Upper lobe of left lung (tissue), 6 donors: ENCODE measurements around the gene CAMK2B. TPM values are rescaled to one million over a fixed set of nuclear protein-coding genes. Genes with fewer than 3 reads are reported as not detected.

ENCODE experiments used
- ATAC-seq, 2 donors: fragments of 200-7000 bp; cut with Tn5 transposase; one replicate each; pipeline ENCODE4 v1.9.1; 2022; ENCODE audit warnings: mild to moderate bottlenecking in 2 of 2, moderate library complexity in 2 of 2; ENCODE audit not compliant: low FRiP score in 2 of 2
- DNase-seq, 2 donors: peaks; one replicate each; pipeline ENCODE4 v3.0.0-alpha.2; 2019 to 2020
- H3K27ac ChIP-seq, 4 donors: fragments of 200-600 bp; sonication (generic); one replicate each; pipeline ENCODE4 v1.5.1; 2016 to 2019
- H3K27me3 ChIP-seq, 4 donors: fragments of 200-600 bp; sonication (generic); one replicate each; pipeline ENCODE4 v1.5.1; 2017 to 2019
- H3K36me3 ChIP-seq, 4 donors: fragments of 200-600 bp; sonication (generic); one replicate each; pipeline ENCODE4 v1.5.1; 2016 to 2019
- H3K4me1 ChIP-seq, 4 donors: fragments of 200-600 bp; sonication (generic); one replicate each; pipeline ENCODE4 v1.5.1; 2018 to 2019
- H3K4me3 ChIP-seq, 4 donors: fragments of 200-600 bp; sonication (generic); one replicate each; pipeline ENCODE4 v1.5.1; 2017 to 2019; ENCODE audit warnings: mild to moderate bottlenecking in 2 of 4, moderate library complexity in 1 of 4
- H3K9me3 ChIP-seq, 4 donors: fragments of 200-600 bp; sonication (generic); one replicate each; pipeline ENCODE4 v1.5.1; 2018 to 2019
- EP300 ChIP-seq, 4 donors: sonication (generic); formaldehyde crosslinking; IDR thresholded peaks; one replicate each; pipeline ENCODE4 v1.5.1; 2017; ENCODE audit warnings: antibody characterized with exemption in 4 of 4, control low read depth in 2 of 4
- POLR2A ChIP-seq, 4 donors: fragments of 450-650 bp; IDR thresholded peaks; one replicate each; pipeline ENCODE4 v1.5.1; 2016 to 2017; ENCODE audit warnings: antibody characterized with exemption in 4 of 4, mild to moderate bottlenecking in 2 of 4
- POLR2AphosphoS5 ChIP-seq, 2 donors: sonication (generic); formaldehyde crosslinking; IDR thresholded peaks; one replicate each; pipeline ENCODE4 v1.5.1; 2017; ENCODE audit warnings: antibody characterized with exemption in 2 of 2
- WGBS, 2 donors: methylation state at CpG; one replicate each; pipeline ENCODE4 v1.1.5; 2017 to 2018; 5-methylcytosine and 5-hydroxymethylcytosine counted together
- total RNA-seq, 6 donors: library from RNA; depleted of rRNA in 4 of 6; stranded (reverse); fragments of >200 nt in 4 of 6; gene quantifications; one replicate each; pipeline versions ENCODE4 v1.1.0 to v1.2.1, GENCODE V29; 2016 to 2021
- TF ChIP-seq, protein P1 (sequence below), 6 experiments: fragments of 450-650 bp in 4 of 6; fragments of 200-600 bp in 2 of 6; sonication (generic) in 2 of 6; IDR thresholded peaks; one replicate each; pipeline ENCODE4 v1.5.1; 2016 to 2019; ENCODE audit warnings: antibody characterized with exemption in 6 of 6
- donor health status: DM: no; HTN: no; CAD: no; lungs with moderate emphysema.
- donor health status: DM: no; HTN: yes; CAD: no; lungs with severe emphysema.

The CAMK2B gene
- total RNA-seq, 6 donors from 2014 or later: 0.09 to 1.8 (median 0.27) TPM; not detected in 3

DNA sequence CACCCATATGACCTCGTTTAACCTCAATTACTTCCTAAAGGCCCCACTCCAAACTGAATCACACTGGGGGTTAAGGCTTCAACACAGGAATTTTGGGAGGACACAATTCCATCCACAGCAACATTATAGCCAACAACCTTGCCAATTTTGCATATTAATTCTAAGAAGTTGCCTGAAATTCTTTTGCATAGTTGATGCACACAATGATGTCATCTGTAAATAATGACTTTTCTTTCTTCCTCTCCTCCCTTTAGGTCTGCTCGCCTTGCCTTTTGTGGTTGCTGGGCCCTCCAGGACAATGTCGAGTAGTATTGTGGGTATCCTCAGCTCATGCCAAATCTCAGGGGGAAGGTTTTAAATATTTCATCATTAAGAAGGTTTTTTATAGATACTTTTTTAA lies 16.0 kb upstream of the CAMK2B start:
- Histone ChIP-seq H3K4me1 (no peaks in the 10 kb centered on the region), H3K4me3 (no peak overlapping the region), H3K36me3 (no peaks in the 10 kb centered on the region), H3K9me3 (no peaks in the 10 kb centered on the region), H3K27me3 (no peaks in the 10 kb centered on the region), H3K27ac (no peak overlapping the region)
- TF ChIP-seq EP300 (IDR thresholded peaks at IDR 0.05): no peak
- TF ChIP-seq POLR2AphosphoS5 (IDR thresholded peaks at IDR 0.05): no peak
- TF ChIP-seq POLR2A (IDR thresholded peaks at IDR 0.05): no peak
- ATAC-seq (no peak), DNase-seq (no peak)
- WGBS, 2 donors: 87% methylated on average over 3 of the region's 3 CpGs

DNA sequence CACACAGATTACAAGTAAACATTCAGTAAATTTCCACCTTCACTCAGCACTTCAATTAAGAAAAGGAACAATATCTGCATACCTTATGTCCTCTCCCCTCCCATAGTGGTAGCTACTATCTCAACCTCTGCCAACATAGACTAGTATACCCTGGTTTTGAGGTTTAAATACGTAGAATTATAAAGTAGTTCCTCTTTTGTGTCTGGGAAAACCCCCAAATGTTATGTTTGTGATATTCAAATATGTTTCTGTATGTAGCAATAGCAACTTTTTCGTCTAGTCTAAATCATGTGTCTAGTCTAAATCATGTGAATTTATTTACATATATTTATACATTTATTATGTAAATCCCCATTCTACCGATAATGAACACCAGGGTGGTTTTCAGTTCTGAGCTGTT lies 13.2 kb upstream of the CAMK2B start:
- TF ChIP-seq, protein P1, sequence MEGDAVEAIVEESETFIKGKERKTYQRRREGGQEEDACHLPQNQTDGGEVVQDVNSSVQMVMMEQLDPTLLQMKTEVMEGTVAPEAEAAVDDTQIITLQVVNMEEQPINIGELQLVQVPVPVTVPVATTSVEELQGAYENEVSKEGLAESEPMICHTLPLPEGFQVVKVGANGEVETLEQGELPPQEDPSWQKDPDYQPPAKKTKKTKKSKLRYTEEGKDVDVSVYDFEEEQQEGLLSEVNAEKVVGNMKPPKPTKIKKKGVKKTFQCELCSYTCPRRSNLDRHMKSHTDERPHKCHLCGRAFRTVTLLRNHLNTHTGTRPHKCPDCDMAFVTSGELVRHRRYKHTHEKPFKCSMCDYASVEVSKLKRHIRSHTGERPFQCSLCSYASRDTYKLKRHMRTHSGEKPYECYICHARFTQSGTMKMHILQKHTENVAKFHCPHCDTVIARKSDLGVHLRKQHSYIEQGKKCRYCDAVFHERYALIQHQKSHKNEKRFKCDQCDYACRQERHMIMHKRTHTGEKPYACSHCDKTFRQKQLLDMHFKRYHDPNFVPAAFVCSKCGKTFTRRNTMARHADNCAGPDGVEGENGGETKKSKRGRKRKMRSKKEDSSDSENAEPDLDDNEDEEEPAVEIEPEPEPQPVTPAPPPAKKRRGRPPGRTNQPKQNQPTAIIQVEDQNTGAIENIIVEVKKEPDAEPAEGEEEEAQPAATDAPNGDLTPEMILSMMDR (IDR thresholded peaks at IDR 0.05): no peak
- TF ChIP-seq EP300 (IDR thresholded peaks at IDR 0.05): no peak
- no peak for TF ChIP-seq POLR2A (IDR thresholded peaks at IDR 0.05)
- no peak for TF ChIP-seq POLR2AphosphoS5 (IDR thresholded peaks at IDR 0.05)
- ATAC-seq (no peak), DNase-seq (no peak)
- Histone ChIP-seq H3K36me3 (no peaks in the 10 kb centered on the region), H3K27ac (no peak overlapping the region), H3K4me3 (no peak overlapping the region), H3K9me3 (no peaks in the 10 kb centered on the region), H3K27me3 (no peaks in the 10 kb centered on the region), H3K4me1 (no peaks in the 10 kb centered on the region)
- 73 to 80% methylated on average over 3 of the region's 3 CpGs for WGBS, 2 donors

DNA sequence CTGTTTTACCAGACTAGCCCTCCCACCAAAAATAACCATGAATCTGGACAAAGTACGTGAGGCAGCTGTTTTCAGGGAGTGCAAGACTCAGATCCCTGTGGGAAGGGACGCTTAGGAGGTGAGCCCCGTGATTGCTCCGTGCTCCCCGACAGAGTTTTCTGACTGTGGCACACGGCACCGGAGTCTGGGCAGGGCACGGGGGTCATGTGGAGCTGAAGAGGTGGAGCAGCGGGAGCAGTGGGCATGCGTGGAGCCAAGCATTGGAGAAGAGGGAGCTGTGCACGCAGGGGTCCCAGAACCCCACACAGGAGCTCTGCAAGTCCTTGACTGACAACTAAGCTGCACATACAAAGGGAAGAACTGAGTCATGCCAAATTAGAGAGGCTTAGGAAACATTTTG lies 11.1 kb upstream of the CAMK2B start:
- no peak for DNase-seq
- Histone ChIP-seq H3K9me3 (no peaks in the 10 kb centered on the region), H3K4me3 (no peak overlapping the region), H3K27ac (no peak overlapping the region), H3K4me1 (no peaks in the 10 kb centered on the region), H3K27me3 (no peaks in the 10 kb centered on the region), H3K36me3 (no peaks in the 10 kb centered on the region)
- WGBS, 2 donors: 86 to 92% methylated on average over 11 of the region's 11 CpGs
- no peak for TF ChIP-seq POLR2AphosphoS5 (IDR thresholded peaks at IDR 0.05)
- no peak for TF ChIP-seq EP300 (IDR thresholded peaks at IDR 0.05)
- no peak for TF ChIP-seq POLR2A (IDR thresholded peaks at IDR 0.05)
- TF ChIP-seq, protein P1 (IDR thresholded peaks at IDR 0.05): no peak
- no peak for ATAC-seq

DNA sequence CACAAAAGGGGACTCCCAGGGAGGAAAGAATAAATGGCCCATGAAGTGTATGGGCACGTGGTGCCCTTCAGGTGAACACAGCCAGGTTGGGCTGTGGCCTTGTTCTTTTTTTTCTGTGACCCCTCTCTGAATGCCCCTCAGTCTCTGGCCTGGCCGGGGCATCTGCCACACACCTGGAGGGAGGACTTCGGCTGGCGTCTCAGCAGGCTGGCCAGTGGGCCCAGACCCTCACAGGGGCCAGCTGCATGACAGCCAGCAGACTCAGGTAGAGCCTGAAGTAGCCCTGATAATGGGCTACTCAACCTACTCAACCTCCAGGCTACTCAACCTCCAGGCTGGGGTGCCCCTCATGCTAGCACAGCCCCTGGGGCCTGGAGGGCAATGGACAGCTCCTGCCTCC lies 9.8 kb upstream of the CAMK2B start:
- peak in 1 of 2 donors; percentile 59 for DNase-seq
- WGBS, 2 donors: 78 to 92% methylated on average over 1 to 4 of the region's 4 CpGs

DNA sequence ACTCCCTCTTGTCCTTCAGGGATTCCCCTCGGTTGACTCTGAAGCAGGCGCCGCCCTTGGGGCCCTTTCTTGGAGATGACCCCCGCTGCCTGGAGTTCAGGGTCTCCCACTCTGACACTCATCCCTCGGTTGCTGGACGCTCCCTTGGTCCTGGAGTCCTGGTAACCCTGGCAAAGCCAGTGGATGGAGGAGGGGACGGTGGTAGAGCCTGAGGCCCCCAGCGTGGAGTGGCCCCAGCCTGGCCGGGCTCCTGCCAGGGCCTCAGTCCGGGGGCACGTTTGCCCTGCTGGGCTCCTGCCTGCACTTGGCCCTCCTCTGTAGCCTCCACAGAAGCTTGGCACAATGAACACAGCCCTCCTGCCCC lies 9.3 kb upstream of the CAMK2B start:
- Histone ChIP-seq H3K27ac (no peak overlapping the region), H3K4me1 (no peaks in the 10 kb centered on the region), H3K4me3 (no peak overlapping the region), H3K27me3 (no peaks in the 10 kb centered on the region), H3K9me3 (no peaks in the 10 kb centered on the region), H3K36me3 (no peaks in the 10 kb centered on the region)
- DNase-seq (no peak), ATAC-seq (peak; percentile 15 to 52)
- WGBS, 2 donors: 91% methylated on average over 11 of the region's 11 CpGs; no CpG with 5 or more reads in 1 of the 2 donors
- no peak for TF ChIP-seq POLR2A (IDR thresholded peaks at IDR 0.05)
- no peak for TF ChIP-seq POLR2AphosphoS5 (IDR thresholded peaks at IDR 0.05)
- TF ChIP-seq EP300 (IDR thresholded peaks at IDR 0.05): no peak
- TF ChIP-seq, protein P1 (IDR thresholded peaks at IDR 0.05): no peak

More for the DNA sequence above, 9.8 kb upstream of the CAMK2B start:
- no peaks in the 10 kb centered on the region for H3K9me3 ChIP-seq
- H3K27me3 ChIP-seq: no peaks in the 10 kb centered on the region
- no peak for TF ChIP-seq POLR2AphosphoS5 (IDR thresholded peaks at IDR 0.05)
- TF ChIP-seq POLR2A (IDR thresholded peaks at IDR 0.05): no peak
- TF ChIP-seq EP300 (IDR thresholded peaks at IDR 0.05): no peak
- TF ChIP-seq, protein P1 (IDR thresholded peaks at IDR 0.05): no peak
- H3K4me1 ChIP-seq: no peaks in the 10 kb centered on the region
- no peak overlapping the region for H3K27ac ChIP-seq
- ATAC-seq: peak; percentile 10 to 20
- no peak overlapping the region for H3K4me3 ChIP-seq
- H3K36me3 ChIP-seq: no peaks in the 10 kb centered on the region
